Activated T-cell treated with anti-CD3 and anti-CD28 coated beads for 4 hours (primary cell): ENCODE results near the gene KIAA1671.
A peak's percentile ranks its signal among the peaks of the same experiment; 100 is the strongest.
"Not testable (repeated sequence)": the region's sequence is repeated elsewhere in the genome, so short reads cannot be mapped to it uniquely, and the experiment has no call there.

ENCODE experiments used
- DNase-seq: peaks from one replicate; pipeline ENCODE4 v3.0.0-alpha.2; 2020

KIAA1671 gene

GRCh38 chr22:25177226-25177625 is 224.7 kb downstream of the KIAA1671 start:
- DNase-seq: no peak

- no peak for DNase-seq
Observed at GRCh38 chr22:25177895-25178294, 225.4 kb downstream of the KIAA1671 start.

- DNase-seq: not testable (repeated sequence)
Observed at GRCh38 chr22:25178348-25178747, 225.8 kb downstream of the KIAA1671 start.

- not testable (repeated sequence) for DNase-seq
Observed at GRCh38 chr22:25178869-25179631, 226.5 kb downstream of the KIAA1671 start.

- DNase-seq: no peak
Observed at GRCh38 chr22:25182131-25183110, 229.9 kb downstream of the KIAA1671 start.

- DNase-seq: no peak
Observed at GRCh38 chr22:25183949-25184619, 231.6 kb downstream of the KIAA1671 start.

GRCh38 chr22:25186140-25186539 is 233.6 kb downstream of the KIAA1671 start:
- no peak for DNase-seq

- DNase-seq: no peak
Observed at GRCh38 chr22:25187469-25187868, 235.0 kb downstream of the KIAA1671 start.

GRCh38 chr22:25192406-25192805 is 239.9 kb downstream of the KIAA1671 start:
- no peak for DNase-seq

- no peak for DNase-seq
Observed at GRCh38 chr22:25193130-25193529, 240.6 kb downstream of the KIAA1671 start.

- DNase-seq: no peak
Observed at GRCh38 chr22:25193548-25193947, 241.0 kb downstream of the KIAA1671 start.

GRCh38 chr22:25196326-25196725 is 243.8 kb downstream of the KIAA1671 start:
- no peak for DNase-seq

GRCh38 chr22:25197340-25197739 is 244.8 kb downstream of the KIAA1671 start:
- no peak for DNase-seq

GRCh38 chr22:25199731-25200520 is 247.4 kb downstream of the KIAA1671 start, which contains the start of gene CRYBB3:
CRYBB3 (plus strand) TSS chr22:25199858; CDS start chr22:25201397, 1,539 bp downstream.
- no peak for DNase-seq

GRCh38 chr22:25200967-25201366 is 248.5 kb downstream of the KIAA1671 start:
- DNase-seq: no peak

- no peak for DNase-seq
Observed at GRCh38 chr22:25201557-25202273, 249.2 kb downstream of the KIAA1671 start.

GRCh38 chr22:25202290-25202921 is 249.9 kb downstream of the KIAA1671 start:
- DNase-seq: peak; percentile 38

GRCh38 chr22:25203082-25203481 is 250.6 kb downstream of the KIAA1671 start:
- no peak for DNase-seq

GRCh38 chr22:25204547-25204946 is 252.0 kb downstream of the KIAA1671 start:
- DNase-seq: not testable (repeated sequence)

GRCh38 chr22:25205847-25206246 is 253.3 kb downstream of the KIAA1671 start:
- DNase-seq: no peak

- DNase-seq: no peak
Observed at GRCh38 chr22:25206998-25207397, 254.5 kb downstream of the KIAA1671 start.
